Measurements from ENCODE around the gene CRYBB1. TPM values are rescaled to one million over a fixed set of nuclear protein-coding genes. Genes with fewer than 3 reads are reported as not detected.

CRYBB1 gene
- total and polyA plus RNA-seq, 2 of the 13 experiments (the other 11 are each of a cell fraction or from before 2014, with no cell fraction given) = not detected

- FAIRE-seq = no peak
- H3K4me1 ChIP-seq (ENCODE audit: insufficient read depth, low read length) = peaks cover 18% of the 10 kb centered on the region
- 69% methylated on average over 3 of the region's 4 CpGs for WGBS (ENCODE audit: low lambda C conversion rate)
- peak overlapping the region; percentile 48 for H3K27ac ChIP-seq (ENCODE audit: extremely low read length, insufficient read depth, low read length)
- in situ Hi-C loops (cut with HindIII; ENCODE audit: extremely low pct_ligation_motif_present, low pct_unique_long_range_greater_than_20kb) (no loop called here), intact Hi-C loops (cut with micrococcal nuclease; ENCODE audit: unreplicated experiment) (no loop called here)
- ChIA-PET POLR2A (no interaction called here), CTCF (ENCODE audit: low intra/inter-chr PET ratio, low total read pairs) (no interaction called here)
- H3K79me2 ChIP-seq (ENCODE audit: insufficient read depth, low read length) = no peaks in the 10 kb centered on the region
- H2AFZ ChIP-seq (ENCODE audit: low read length) = no peak overlapping the region
- no peaks in the 10 kb centered on the region for H4K20me1 ChIP-seq (ENCODE audit: insufficient read depth, low read length)
- no peak overlapping the region for H3K4me2 ChIP-seq (ENCODE audit: low read depth, low read length)
- no peaks in the 10 kb centered on the region for H3K36me3 ChIP-seq (replicated peaks in 1 of 2; ENCODE audit: control insufficient read depth in 1 of 2, insufficient read depth in 2 of 2, low read length in 2 of 2)
- TF ChIP-seq POGK (CRISPR knock-in tag; conservative IDR thresholded peaks at IDR 0.05) (peak; percentile 48; the same call in 1 of the 2 replicates), ZMYM4 (CRISPR knock-in tag; IDR thresholded peaks at IDR 0.05) (no peak)
- peak; percentile 47 for ATAC-seq
- DNase-seq (ENCODE audit: low spot score) = peak; percentile 3
- no peak overlapping the region for H3K4me3 ChIP-seq (replicated peaks in 1 of 3; ENCODE audit: insufficient read depth in 1 of 3, low read depth in 2 of 3, low read length in 3 of 3)
- no TSS peak for BruUV-seq (replicated peaks)
- H3K9ac ChIP-seq (ENCODE audit: insufficient read depth, low read depth, low read length) = no peak overlapping the region
- no peaks in the 10 kb centered on the region for H3K9me3 ChIP-seq (ENCODE audit: low read length)
- no peaks in the 10 kb centered on the region for H3K27me3 ChIP-seq (ENCODE audit: control insufficient read depth in 1 of 2, insufficient read depth in 2 of 2, low read length in 2 of 2)
These were observed 67.8 kb downstream of the CRYBB1 start for GRCh38 chr22:26549902-26550497.

MicroRNAs within 50 kb of the gene (microRNA counts, 767-probe panel; counts per million panel counts)
- microRNA hsa-miR-548j = not detected

Small RNA genes lying within 50 kb of the gene (microRNA-seq; reads per million reads assigned to microRNA genes)
- gene MIR548J = 11.9 reads per million, percentile 48 among the genes with 10 or more reads in this experiment

Small RNA genes lying within 50 kb of the gene (small RNA-seq; reads per million reads assigned to genes)
- 0.20 to 6.8 (median 2.0) reads per million in 3 experiments for gene MIR548J (ENCODE audit: insufficient read depth in 2 of 3, insufficient read length in 3 of 3, low read depth in 2 of 3, low replicate concordance in 1 of 3)
- gene RF01874 (ENCODE audit: insufficient read depth in 2 of 3, insufficient read length in 3 of 3, low read depth in 2 of 3, low replicate concordance in 1 of 3) = 0 reads per million in 3 experiments

Other genes with a start within 250 kb of the CRYBB1 start
- gene ASPHD2, start 188.8 kb downstream of the CRYBB1 start, total RNA-seq (2016; rRNA removed; fragmentation: Illumina TruSeq; extraction: Trizol) = 0.04 TPM in 1 of 2 replicates, not detected in the other
- gene ASPHD2, start 188.8 kb downstream of the CRYBB1 start, polyA plus RNA-seq (2011; rRNA removed) = 0.04 TPM in 2 replicates
- gene HPS4, start 134.2 kb downstream of the CRYBB1 start, total RNA-seq (2016; rRNA removed; fragmentation: Illumina TruSeq; extraction: Trizol) = 29.7 and 34.0 TPM in 2 replicates
- 27.4 and 28.0 TPM in 2 replicates for gene HPS4, start 134.2 kb downstream of the CRYBB1 start, polyA plus RNA-seq (2011; rRNA removed)
- 36.6 and 56.5 TPM in 2 replicates for gene SRRD, start 134.2 kb downstream of the CRYBB1 start, total RNA-seq (2016; rRNA removed; fragmentation: Illumina TruSeq; extraction: Trizol)
- gene SRRD, start 134.2 kb downstream of the CRYBB1 start, polyA plus RNA-seq (2011; rRNA removed) = 21.8 and 22.8 TPM in 2 replicates
- gene TFIP11, start 105.6 kb downstream of the CRYBB1 start, total RNA-seq (2016; rRNA removed; fragmentation: Illumina TruSeq; extraction: Trizol) = 20.8 and 22.8 TPM in 2 replicates
- 15.4 and 18.4 TPM in 2 replicates for gene TFIP11, start 105.6 kb downstream of the CRYBB1 start, polyA plus RNA-seq (2011; rRNA removed)
- 9.2 and 15.2 TPM in 2 replicates for gene TPST2, start 27.9 kb downstream of the CRYBB1 start, total RNA-seq (2016; rRNA removed; fragmentation: Illumina TruSeq; extraction: Trizol)
- 23.8 and 29.5 TPM in 2 replicates for gene TPST2, start 27.9 kb downstream of the CRYBB1 start, polyA plus RNA-seq (2011; rRNA removed)
- not detected in 2 replicates for gene CRYBA4, start 3.9 kb upstream of the CRYBB1 start, total RNA-seq (2016; rRNA removed; fragmentation: Illumina TruSeq; extraction: Trizol)
- not detected in 2 replicates for gene CRYBA4, start 3.9 kb upstream of the CRYBB1 start, polyA plus RNA-seq (2011; rRNA removed)
- gene MIAT, start 39.6 kb upstream of the CRYBB1 start, total RNA-seq (2016; rRNA removed; fragmentation: Illumina TruSeq; extraction: Trizol) = 0.04 TPM in 1 of 2 replicates, not detected in the other
- under 0.01 TPM in 1 of 2 replicates, not detected in the other for gene MIAT, start 39.6 kb upstream of the CRYBB1 start, polyA plus RNA-seq (2011; rRNA removed)